Myocyte (in vitro differentiated cells): ENCODE results near the gene EVPL. TPM values are rescaled to one million over a fixed set of nuclear protein-coding genes. Genes with fewer than 3 reads are reported as not detected.

Experiments
- DNase-seq: peaks from one replicate; pipeline ENCODE4 v3.0.0-alpha.2; 2012; ENCODE audit warnings: low read depth
- total RNA-seq: library from RNA; depleted of rRNA; stranded (reverse); fragments of >200 nt; gene quantifications from 2 replicates; pipeline ENCODE4 v1.2.3, GENCODE V29; 2014

The EVPL gene
- total RNA-seq, 1 donor from 2014 or later: not detected

DNA sequence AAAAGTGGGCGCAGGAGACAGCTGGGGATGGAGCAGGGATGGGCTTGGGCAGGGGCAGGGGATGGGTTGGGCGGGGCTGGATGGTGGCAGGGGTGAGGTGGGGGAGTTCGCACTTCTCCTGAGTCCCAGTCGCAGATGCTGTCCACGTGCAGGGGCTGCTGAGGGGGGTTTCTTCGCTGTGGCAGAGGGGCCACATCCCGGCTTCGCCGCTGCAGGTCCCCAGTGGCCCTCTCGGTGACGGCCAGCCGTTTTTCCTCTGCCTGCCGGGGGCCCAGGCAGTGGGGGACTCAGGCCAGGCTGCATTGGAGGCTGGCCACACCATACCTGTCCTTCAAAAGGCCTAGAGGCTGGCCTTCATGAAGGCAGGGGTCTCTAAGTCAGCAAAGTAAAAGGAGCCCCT is 8.3 kb downstream of the EVPL start:
- DNase-seq: no peak

DNA sequence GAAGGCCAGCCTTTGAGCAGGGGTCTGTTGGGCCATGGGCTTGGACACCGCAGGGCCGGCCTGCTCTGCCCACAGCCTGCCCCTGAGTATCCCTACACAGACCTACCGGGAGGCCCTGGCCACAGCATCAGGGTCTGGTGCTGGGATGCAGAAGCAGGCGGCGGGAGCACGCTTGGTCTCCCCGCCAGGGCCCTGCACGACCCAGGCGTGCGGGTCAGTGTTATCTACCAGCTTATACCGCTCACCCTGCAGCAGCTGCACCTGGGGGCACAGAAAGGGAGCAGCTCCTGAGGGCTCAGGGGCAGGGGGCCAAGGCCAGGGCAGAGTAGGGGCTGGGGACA is 8.8 kb downstream of the EVPL start:
- no peak for DNase-seq

DNA sequence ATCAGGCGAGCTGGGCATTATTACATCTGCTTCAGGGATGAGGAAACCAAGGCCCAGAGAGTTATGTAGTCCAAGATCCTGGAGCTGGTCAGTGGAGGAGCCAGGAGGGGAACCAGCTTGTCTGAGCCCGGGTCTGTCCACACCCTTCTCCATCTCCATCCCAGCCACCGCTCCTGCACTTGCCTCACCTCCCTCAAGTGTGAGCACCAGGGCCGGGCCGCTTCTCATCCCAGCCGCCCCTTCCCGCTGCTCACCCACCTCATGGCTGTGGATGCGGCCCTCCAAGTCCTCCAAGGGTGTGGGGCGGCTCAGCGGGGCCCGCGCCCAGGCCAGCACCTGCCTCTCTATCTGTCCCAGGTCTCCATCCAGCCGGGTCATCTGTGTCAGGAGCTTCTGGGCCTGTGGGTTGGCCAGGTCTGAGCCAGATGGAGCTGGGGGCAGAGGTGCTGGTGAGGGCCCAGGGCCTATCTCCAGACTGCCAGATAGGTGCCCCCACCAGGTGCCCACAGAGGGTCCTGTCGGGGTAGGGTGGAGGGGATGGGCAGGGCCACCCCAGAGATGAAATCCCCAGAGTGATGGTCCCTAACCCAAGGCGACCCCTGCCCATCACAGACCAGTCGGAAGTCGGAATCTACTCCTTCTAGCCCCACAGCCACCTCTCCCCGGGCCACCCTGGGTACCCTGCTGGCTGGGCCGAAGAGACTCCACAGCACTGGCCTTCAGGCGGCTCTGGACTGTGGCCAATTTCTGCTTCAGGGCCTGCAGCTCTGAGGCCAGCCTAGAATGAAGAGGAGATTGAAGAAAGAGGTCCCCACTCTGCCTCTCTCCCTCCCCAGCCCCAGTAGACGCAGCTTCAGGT is 9.4 kb downstream of the EVPL start:
- no peak for DNase-seq

DNA sequence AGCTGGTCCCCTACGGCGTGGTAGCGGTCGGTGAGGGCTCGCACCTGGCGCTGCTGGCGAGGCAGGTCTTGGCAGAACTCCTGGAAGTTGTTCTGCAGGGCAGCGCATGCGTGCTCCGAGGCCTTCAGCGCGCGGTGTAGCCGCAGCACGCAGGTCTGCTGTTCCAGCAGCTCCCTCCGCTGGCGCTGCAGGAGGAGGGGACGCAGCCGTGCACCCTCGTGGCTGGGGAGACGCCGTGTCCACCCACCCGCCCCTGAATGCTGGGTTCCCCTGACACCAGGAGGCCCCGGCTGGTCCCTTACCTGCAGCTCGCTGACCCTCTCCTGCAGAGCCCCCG is 12.2 kb downstream of the EVPL start:
- no peak for DNase-seq

DNA sequence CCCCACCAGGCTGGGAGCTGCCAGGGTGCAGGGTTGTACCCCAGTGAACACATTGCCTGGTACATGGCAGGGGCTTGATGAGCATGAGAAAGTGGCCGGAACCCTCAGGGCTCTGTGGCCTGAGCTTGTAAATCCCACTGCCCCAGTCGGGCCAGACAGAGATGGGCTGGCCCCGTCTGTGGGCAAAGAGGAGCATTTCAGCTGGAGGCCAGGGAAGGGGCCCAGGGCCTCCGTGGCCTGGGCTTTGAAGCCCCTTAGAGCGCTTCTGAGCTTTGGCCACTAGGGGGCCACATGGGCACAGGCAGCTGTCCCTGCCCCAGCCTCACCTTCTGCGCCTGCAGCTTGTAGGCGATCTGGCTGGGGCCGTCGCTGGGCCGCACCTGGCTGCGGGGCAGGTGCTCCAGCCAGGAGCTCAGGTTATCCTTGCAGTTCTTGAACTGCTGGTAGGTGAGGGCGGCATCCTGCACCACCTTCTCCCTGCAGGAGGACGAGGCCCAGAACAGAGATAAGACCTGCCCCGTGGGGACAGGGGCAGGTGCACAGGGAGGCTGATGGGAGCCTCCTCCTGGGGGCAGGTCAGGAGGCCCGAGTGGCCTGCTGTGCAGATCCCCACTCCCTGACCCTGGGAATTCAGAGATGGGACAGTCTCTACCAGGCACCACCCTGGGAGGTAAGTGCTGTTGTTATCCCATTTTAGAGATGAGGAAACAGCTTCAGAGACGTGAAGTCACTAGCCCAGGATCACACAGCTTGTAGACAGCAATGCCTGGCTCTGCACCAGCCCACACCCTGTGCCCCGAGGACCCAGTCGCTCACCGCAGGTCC is 12.8 kb downstream of the EVPL start:
- peak; percentile 62 for DNase-seq

DNA sequence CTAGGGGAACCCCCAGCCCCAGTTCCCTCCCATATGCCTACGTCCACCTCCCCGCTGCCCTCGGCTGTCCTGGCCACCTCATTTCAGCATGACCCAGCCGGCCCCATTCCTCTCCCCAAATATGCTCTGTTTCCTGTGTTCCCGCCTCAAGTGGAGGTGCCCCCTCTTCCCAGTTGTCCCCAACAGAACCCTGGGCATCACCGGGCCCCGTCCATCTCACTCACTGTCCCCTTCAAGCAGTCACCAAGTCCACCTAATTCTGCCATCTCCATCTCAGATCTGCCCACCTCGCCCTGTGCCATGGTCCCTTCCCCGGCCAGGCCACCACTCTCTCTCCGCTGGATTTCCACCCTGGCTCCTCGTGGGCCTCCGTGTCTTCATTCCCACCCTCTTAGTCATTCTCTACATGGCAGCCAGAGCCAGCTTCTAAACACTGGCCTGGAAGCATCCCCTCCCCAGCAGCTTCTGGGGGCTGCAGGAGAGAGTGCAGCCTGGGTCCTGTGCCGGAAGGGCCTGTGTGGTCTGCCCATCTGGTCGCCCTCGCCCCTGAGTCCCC is 13.7 kb downstream of the EVPL start:
- no peak for DNase-seq

DNA sequence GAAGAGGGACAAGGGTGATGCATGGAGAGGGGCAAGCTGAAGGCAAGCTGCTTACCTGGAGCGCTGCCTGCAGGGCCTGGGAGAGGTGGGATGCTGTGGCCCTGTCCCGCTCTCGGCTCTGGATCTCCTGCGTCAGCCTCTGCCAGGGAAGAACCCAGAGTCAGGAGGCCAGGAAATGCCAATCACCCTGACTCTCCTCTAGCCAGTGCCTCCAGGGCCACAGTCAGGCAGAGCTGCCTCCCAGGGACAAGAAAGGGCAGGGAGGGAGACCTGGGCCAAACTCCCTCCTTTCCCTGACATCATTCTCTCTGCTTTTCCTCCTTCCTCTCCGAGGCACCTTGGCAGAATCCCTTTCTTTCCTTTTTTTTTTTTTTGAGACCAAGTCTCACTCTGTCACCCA is 15.2 kb downstream of the EVPL start:
- no peak for DNase-seq

DNA sequence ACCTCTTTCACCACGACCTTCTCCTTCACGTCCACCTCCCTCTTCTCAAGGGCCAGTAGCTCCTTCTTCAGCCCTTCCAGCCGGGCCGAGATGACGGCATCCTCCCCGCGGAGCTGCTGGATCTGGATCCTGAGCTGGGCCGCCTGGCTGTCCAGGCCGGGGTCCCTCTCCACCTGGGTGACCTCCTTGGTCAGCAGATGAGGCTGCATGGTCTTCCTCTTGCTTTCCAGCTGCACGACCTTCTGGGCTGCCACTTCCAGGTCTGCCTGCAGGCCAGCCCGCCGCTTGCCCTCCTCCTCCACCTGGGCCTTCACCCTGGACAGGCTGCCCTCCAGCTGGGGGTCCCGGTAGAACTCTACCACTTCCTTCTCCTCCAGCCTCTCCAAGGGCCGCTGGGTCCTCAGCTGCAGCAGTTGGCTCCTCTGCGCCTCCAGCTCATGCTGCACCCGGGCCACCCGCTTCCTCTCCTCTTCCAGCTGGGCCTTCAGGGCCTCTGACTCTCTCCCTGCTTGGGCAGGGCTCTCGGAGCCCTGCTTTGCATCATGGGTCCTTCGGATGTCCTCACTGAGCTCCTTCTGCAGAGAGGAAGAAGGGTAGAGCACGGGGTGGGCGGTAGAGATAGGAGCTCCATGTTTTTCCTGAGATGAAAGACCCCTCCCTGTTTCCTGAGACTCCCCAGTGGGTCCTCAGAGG is 17.0 kb downstream of the EVPL start:
- no peak for DNase-seq

DNA sequence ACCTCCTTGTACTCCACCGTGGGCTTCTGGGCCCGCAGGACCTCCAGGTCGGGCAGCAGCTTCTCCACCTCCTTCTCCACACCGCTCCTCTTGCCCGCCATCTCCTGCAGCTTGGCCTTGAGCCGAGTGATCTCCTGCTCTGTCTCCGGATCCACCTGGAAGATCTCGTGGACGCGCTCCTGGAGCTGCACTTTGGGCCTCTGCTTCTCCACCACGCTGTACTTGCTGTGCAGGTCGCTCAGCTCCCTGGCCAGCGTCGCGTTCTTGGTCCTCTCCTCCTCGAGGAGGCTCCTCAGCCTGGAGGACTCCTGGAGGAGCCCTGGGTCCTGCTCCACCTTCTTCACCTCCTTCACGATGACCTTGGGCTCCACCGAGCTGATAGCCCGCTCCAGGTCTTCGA is 17.7 kb downstream of the EVPL start:
- no peak for DNase-seq

DNA sequence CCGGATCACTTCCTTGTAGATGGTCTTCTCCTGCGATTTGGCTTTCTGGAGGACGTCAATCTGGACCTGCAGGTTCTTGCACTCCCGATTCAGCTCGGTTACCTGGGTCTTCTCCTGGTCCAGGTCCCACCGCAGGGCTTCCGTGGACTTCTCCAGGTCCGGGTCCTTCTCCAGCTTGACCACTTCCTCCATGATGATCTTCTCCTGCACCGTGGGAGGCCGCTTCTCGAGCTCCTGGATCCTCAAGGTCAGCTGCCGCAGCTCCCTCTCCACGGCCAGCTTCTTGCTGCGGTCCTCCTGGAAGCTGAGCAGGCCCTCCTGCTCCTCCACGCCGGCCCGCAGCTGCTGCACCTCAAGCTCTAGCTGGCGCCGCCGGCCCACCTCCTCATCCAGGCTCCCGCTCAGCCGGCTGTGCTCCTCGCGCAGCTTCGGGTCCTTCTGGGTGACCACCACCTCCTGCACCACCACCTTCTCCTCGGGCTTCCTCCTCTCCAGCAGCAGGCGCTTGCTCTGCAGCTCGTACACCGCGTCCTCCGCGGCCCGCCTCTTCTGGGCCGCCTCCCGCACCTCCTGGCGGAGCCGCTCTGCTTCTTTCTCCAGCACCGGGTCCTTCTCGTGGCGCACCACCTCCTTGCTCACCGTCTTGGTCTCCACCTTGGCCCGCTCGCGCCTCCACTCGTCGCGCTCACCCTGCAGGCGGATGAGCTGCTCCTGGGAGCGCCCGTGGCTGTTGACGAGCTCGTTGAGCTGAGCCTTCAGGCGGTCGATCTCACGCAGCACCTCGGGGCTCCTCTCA is 18.3 kb downstream of the EVPL start:
- no peak for DNase-seq

DNA sequence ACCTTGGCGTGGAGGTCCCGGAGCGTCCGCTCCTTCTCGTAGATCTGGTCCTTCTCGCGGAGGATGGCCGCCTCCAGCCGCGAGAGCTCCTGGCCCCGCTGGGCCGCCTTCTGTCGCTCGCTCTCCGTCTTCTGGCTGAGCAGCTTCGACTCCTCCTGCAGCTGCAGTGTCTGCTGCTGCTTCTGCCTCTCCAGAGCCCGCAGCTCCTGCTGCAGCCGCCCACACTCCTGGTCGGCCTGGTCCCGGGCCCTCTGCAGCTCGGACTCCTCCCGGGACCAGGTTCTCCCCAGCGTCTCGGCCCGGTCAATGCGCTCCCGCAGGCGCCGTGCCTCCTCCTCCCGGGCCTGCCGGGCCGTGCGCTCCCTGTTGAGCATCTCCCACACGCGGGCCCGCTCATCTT is 18.9 kb downstream of the EVPL start:
- no peak for DNase-seq

DNA sequence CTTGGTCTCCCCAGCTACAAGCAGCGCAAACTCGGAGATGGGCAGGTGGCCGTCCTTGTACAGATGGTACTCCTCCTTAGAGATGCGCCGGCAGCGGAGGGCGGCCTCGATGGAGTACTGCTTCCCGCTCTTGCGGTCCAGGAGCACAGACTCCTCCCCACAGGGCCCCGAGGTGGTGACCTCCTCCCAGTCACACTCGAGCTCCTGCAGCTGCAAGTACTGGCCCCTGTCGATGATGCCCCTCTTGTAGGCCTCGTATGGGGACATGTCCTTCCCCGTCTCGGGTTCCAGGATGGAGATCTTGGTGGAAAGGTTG is 19.3 kb downstream of the EVPL start:
- DNase-seq: no peak

DNA sequence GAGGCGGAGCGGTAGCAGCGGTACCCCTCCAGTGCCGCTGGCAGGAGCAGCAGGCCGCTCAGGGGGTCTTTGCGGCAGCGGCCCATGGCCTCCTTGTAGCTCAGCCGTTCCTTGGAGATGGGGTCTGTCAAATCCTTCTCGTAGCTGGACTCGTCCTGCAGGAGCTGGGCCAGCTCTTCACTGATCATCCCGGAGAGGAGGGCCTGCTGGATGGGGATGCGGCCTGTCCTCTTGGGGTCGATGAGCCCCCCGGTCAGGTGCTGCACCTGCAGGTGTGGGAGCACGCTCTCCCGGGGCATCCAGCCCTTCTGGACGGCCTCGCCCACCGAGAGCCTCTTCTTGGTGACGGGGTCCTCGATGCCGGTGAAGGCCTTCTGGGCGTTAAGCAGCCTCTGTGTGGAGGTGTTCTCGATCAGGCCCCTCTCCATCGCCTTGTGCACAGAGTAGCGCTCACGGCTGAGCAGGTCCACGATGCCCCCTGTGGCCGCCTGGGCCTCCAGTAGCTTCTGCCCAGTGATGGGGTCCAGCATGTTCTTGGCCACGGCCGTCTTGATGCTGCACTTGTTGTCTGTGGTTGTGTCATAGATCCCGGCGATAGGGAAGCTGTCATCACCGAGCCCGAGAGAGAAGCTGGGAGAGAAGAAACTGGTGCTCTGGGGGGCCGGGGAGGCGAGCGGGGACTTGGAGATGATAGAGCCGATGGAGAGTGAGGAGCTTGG is 19.8 kb downstream of the EVPL start:
- no peak for DNase-seq

DNA sequence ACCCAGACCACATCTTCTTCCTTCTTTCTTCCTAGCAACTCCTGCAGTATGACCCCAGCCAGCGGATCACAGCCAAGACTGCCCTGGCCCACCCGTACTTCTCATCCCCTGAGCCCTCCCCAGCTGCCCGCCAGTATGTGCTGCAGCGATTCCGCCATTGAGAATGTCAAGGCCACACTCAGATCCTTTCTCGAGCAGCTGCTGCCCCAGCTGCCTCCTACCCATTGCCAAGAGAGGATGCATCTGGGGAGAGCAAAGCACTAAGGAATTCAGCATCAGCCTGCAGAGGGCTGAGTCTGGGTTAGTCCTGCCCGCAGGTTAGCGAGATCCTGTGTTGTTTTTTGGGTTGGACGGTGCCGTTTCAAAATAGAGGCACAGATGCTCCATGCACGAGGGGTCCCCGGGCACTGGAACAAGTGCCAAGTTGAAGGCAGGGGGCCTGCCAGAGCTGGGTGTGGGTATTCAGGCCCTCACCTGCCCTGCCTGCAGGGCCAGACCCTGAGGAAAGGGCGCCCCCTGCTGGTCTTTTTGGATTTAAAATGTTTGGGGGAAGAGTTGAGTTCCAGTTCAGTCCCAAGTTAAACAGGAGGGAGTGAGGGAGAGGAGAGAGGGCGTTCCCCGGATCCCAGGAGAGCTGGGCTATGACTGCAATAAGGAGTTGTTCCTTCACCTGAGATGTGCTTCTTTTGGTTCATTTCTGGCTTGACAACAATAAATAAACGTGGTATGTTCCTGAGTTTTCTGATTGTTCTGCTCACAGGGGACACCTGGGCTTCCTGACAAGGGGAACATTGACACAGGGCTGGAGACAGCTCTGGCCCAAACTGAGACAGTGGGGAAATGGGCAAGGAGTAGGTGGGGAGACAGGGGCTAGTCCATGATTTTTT is 21.6 kb downstream of the EVPL start:
- DNase-seq: peak; percentile 68

DNA sequence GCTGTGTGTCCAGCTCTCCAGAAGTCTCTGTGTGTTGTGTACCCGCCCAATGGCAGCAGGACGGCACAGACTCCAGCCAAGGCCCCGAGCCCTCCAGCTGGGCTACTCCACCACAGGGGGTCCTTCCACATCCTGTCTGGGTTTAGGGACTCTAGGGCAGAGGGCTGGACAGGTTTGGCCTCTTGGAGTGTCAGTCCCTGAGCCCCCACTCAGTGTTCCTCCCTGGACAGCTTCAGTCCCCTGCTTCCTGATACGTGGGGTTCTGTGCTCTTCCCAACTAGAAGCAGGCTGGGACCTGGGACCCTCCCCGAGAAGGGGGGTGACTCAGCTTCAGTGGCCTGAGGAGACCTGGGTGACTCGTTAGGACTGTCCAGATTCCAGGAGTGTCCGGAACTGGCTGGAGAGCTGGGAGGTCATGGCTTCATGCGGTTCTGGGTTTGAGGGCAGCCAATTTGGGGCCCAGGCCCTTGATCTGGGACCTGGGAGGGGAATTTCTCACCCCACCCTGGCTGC is 22.3 kb downstream of the EVPL start:
- no peak for DNase-seq

DNA sequence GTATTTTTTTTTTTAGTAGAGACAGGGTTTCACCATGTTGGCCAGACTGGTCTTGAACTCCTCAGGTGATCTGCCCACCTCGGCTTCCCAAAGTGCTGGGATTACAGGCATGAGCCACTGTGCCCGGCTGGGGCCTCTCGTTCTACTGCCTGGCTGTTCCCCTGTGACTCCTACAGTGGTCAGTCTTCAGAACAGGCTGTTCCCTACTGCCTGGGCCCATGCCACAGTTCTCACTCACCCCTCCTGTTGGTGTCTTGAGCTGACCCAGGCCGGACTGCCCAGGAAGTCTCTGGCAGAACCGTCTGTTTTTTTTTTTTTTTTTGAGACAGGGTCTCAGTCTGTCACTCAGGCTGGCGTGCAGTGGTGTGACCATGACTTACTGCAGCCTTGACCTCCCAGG is 23.2 kb downstream of the EVPL start:
- no peak for DNase-seq

DNA sequence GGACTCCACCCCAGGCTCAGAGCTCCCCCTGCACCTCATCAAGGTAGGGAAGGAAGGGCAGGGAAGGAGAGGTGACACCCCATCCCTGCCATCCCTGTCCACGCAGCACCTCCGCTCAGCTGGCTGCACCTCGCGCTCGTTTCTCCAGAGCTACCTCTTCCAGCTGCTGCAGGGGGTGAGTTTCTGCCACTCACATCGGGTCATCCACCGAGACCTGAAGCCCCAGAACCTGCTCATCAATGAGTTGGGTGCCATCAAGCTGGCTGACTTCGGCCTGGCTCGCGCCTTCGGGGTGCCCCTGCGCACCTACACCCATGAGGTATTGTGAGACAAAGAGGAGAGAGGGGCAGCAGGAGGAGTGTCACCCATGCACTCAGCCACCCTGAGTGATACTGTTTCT is 25.0 kb downstream of the EVPL start:
- DNase-seq: no peak

DNA sequence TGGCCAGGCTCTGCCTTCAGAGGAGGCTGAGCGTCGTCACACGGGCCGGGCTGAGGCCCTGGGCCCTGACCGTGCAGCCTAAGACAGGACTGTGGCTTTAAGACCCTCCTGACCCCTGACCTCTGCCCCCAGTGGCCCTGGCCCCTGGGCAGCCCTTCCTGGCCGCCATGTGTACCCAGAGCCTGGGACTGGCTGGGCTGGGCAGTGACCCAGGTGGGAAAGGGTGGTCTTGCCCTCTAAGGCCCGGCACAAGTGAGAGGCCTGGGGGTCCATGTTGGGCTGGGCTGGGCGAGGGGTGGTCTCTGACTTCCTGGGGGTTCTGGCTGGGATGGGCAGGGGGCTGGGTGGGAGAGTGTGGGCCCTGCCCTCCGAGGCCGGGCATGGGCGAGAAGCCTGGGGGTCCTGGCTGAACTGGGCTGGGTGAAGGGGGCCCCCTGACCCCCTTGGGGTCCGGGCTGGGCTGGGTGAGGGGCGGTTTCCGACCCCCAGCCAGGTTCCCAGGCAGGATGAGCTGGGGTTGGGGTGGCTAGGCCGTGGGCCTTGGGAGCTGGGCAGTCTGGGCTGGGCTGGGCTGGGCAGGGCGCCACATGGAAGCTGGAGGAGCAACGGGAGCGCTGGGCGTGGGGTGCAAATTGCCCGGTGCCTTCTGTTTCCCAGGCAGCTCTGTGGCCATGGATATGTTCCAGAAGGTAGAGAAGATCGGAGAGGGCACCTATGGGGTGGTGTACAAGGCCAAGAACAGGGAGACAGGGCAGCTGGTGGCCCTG is 26.2 kb downstream of the EVPL start, which contains the start of gene CDK3:
Gene CDK3 (plus strand): TSS at position 101 of the 767 bp plus-strand sequence. CDS start 571 bp downstream, at position 672.
- no peak for DNase-seq
